ENCODE measurements around the gene LPP. TPM values are rescaled to one million over a fixed set of nuclear protein-coding genes. Genes with fewer than 3 reads are reported as not detected.

LPP gene
- total RNA-seq, 1 experiment from 2014 or later, result 264 TPM

- no peak overlapping the region for H3K27ac Mint-ChIP-seq (ENCODE audit: unreplicated experiment)
- no peaks in the 10 kb centered on the region for H3K36me3 Mint-ChIP-seq (ENCODE audit: insufficient read depth, unreplicated experiment)
- no peaks in the 10 kb centered on the region for H3K27me3 Mint-ChIP-seq (ENCODE audit: unreplicated experiment)
- H3K9me3 Mint-ChIP-seq (ENCODE audit: low read depth, unreplicated experiment), result no peaks in the 10 kb centered on the region
- CTCF ChIA-PET, result interaction anchor here (0.6 kb wide), 2 partner anchors 89 to 302 kb away, joined by 3 read pairs; no protein-coding TSS in a partner anchor
- DNase-seq, result no peak
- intact Hi-C loops (cut with micrococcal nuclease; ENCODE audit: unreplicated experiment), result no loop called here
- H3K4me1 Mint-ChIP-seq (ENCODE audit: low read depth, unreplicated experiment), result peaks cover 22% of the 10 kb centered on the region
- no peak for TF ChIP-seq CTCF (IDR thresholded peaks at IDR 0.05; ENCODE audit: unreplicated experiment)
- no peak overlapping the region for H3K4me3 Mint-ChIP-seq (ENCODE audit: low read depth, unreplicated experiment)
- BruUV-seq (replicated peaks), result no TSS peak
Measured at GRCh38 chr3:188133219-188133618, 20.7 kb upstream of the LPP start.

DNA sequence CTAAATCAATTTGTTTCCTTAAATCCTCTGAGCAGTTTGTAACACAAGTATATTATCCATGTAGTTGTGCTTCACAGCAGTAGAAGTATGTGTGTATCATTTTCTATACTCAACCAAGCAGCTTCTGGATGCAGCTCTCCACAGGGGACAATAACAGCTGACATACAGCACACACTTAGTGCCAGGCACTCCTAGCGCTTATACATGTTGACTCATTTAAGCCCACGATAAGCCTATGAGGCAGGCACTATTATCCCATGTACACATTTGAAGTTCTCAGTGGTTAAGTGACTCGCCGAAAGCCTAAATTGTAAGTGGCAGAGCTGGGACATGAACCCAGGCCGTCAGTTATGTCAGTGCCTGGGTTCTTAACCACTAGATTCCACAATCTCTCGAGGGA, 20.3 kb upstream of the LPP start:
- CTCF ChIA-PET, result no interaction called here
- TF ChIP-seq CTCF (IDR thresholded peaks at IDR 0.05; ENCODE audit: unreplicated experiment), result no peak
- Mint-ChIP-seq H3K4me3 (ENCODE audit: low read depth, unreplicated experiment) (no peak overlapping the region), H3K36me3 (ENCODE audit: insufficient read depth, unreplicated experiment) (no peaks in the 10 kb centered on the region), H3K4me1 (ENCODE audit: low read depth, unreplicated experiment) (peaks cover 18% of the 10 kb centered on the region), H3K27me3 (ENCODE audit: unreplicated experiment) (no peaks in the 10 kb centered on the region), H3K9me3 (ENCODE audit: low read depth, unreplicated experiment) (no peaks in the 10 kb centered on the region), H3K27ac (ENCODE audit: unreplicated experiment) (no peak overlapping the region)
- BruUV-seq (replicated peaks), result no TSS peak
- DNase-seq, result no peak
- intact Hi-C loops (cut with micrococcal nuclease; ENCODE audit: unreplicated experiment), result no loop called here

DNA sequence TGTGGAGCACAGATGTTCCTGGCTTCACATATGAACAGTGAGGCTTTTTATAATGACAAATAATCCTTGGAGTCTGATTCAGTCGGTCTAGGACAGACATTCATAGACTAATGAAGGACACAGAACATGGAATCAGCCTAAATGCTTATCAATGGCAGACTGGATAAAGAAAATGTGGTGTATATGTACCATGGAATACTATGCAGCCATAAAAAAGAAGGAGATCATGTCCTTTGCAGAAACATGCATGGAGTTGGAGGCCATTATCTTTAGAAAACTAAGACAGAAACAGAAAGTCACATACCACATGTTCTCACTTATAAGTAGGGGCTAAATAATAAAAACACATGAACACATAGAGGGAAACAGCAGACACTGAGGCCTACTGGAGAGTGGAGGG, 19.9 kb upstream of the LPP start:
- Mint-ChIP-seq H3K27me3 (ENCODE audit: unreplicated experiment) (no peaks in the 10 kb centered on the region), H3K4me1 (ENCODE audit: low read depth, unreplicated experiment) (peaks cover 14% of the 10 kb centered on the region), H3K36me3 (ENCODE audit: insufficient read depth, unreplicated experiment) (no peaks in the 10 kb centered on the region), H3K9me3 (ENCODE audit: low read depth, unreplicated experiment) (no peaks in the 10 kb centered on the region), H3K27ac (ENCODE audit: unreplicated experiment) (no peak overlapping the region), H3K4me3 (ENCODE audit: low read depth, unreplicated experiment) (no peak overlapping the region)
- TF ChIP-seq CTCF (IDR thresholded peaks at IDR 0.05; ENCODE audit: unreplicated experiment), result no peak
- no peak for DNase-seq
- intact Hi-C loops (cut with micrococcal nuclease; ENCODE audit: unreplicated experiment), result no loop called here
- CTCF ChIA-PET, result interaction anchor here (0.7 kb wide), 1 partner anchor 661 kb away, joined by 3 read pairs; no protein-coding TSS in a partner anchor
- no TSS peak for BruUV-seq (replicated peaks)

GRCh38 chr3:188134856-188135255, 19.1 kb upstream of the LPP start:
- Mint-ChIP-seq H3K4me1 (ENCODE audit: low read depth, unreplicated experiment) (peaks cover 6% of the 10 kb centered on the region), H3K9me3 (ENCODE audit: low read depth, unreplicated experiment) (no peaks in the 10 kb centered on the region), H3K4me3 (ENCODE audit: low read depth, unreplicated experiment) (no peak overlapping the region), H3K27ac (ENCODE audit: unreplicated experiment) (no peak overlapping the region), H3K27me3 (ENCODE audit: unreplicated experiment) (no peaks in the 10 kb centered on the region), H3K36me3 (ENCODE audit: insufficient read depth, unreplicated experiment) (no peaks in the 10 kb centered on the region)
- no TSS peak for BruUV-seq (replicated peaks)
- DNase-seq, result no peak
- intact Hi-C loops (cut with micrococcal nuclease; ENCODE audit: unreplicated experiment), result no loop called here
- TF ChIP-seq CTCF (IDR thresholded peaks at IDR 0.05; ENCODE audit: unreplicated experiment), result no peak
- CTCF ChIA-PET, result interaction anchor here (0.7 to 1.1 kb wide), 4 partner anchors 18 to 662 kb away, joined by 3 to 5 read pairs (median 3); no protein-coding TSS in a partner anchor
